PC-3 (cell line): Measurements from ENCODE around the gene ZBTB16.

Source experiments
- CTCF ChIP-seq: fragments of 300-600 bp; sonication (generic); conservative IDR thresholded peaks from 2 replicates; pipeline ENCODE4 v1.5.1; 2017; ENCODE audit warnings: antibody characterized with exemption, low read depth, mild to moderate bottlenecking, low read length
- EZH2 ChIP-seq: fragments of 300-600 bp; sonication (generic); IDR thresholded peaks from one replicate; pipeline ENCODE4 v1.6.1; 2017; ENCODE audit warnings: antibody characterized with exemption, mild to moderate bottlenecking, low read length; ENCODE audit not compliant: unreplicated experiment
- EZH2phosphoT487 ChIP-seq: fragments of 300-600 bp; sonication (generic); IDR thresholded peaks from 2 replicates; pipeline ENCODE4 v1.6.1; 2018; ENCODE audit warnings: mild to moderate bottlenecking, antibody characterized with exemption, low read length, borderline replicate concordance

GRCh38 chr11:114237321-114238280 is 178.1 kb downstream of the ZBTB16 start:
- TF ChIP-seq CTCF, result no peak
- TF ChIP-seq EZH2, result no peak
- TF ChIP-seq EZH2phosphoT487, result no peak
